ENCODE measurements around the gene SLC22A3.
"Not testable (repeated sequence)": the region's sequence is repeated elsewhere in the genome, so short reads cannot be mapped to it uniquely, and the experiment has no call there.

The SLC22A3 gene

DNA sequence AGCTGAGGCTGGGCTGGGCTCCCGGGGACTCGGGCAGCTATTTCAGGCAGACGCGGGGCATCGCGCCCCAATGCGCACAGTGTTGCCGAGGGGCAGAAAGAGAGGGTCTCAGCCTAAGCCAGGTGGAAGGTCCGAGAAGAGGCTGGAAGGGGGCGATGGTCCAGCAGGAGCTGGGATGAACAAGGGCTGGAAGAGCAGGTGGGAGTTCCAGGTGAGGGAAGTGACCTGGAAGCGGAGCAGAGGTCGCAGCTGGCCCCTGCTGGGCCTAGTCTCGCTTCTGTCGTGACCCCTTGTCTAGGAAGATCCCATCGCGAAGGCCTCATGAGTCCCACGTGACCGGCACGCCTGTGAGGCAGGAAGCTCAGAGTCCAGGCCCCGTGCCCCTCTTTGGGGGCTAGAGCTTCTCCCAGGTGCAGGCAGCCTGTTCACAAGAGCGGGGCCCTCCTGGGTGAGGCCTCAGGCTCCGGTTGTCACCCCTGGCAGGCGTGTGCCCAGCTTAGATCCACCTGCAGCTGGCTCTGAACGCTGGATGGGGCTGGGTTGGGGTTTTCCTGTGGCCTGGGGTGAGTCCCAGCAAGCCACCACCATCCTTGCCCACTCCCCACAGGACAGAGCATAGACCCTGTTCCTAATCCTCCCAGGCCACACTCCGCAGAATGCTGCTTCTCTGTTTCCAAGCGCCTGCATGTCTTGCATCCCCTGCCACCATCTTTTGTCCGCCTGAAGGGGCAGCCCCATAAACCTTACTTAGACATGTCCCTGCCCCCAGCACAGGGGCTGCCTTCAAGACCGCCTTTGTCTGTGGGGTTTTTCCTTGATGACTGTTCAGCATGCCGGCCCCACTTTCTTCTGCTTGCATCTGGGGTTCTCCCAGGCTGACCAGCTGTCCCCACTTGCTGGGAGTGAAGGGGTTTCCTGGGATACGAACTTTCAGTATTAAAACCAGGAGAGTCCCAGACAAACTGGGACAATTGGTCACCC lies 15.1 kb downstream of the SLC22A3 start:
- H3K4me3 ChIP-seq (ENCODE audit: low read length) = no peak overlapping the region
- DNase-seq (ENCODE audit: low read depth, low spot score) = no peak

DNA sequence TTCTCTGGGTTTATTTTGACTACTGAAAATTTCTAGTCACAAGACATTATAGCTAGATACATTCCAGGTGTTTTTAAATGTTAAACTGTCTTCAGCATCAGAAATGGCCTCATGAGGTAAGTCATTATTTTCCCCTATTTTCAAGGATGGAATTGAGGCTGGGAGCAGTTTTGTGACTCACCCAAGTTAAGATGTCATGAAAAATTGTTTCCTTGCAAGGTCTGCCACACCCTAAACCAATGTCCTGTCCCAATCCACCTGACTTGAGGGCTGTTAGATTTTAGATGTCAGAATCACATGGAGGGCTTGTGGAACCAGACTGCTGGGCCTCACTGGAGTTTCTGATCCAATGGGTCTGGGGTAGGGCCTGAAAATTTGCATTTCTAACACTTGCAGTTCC lies 16.9 kb downstream of the SLC22A3 start:
- no peak for DNase-seq (ENCODE audit: low read depth, low spot score)
- H3K4me3 ChIP-seq (ENCODE audit: low read length) = no peak overlapping the region

DNA sequence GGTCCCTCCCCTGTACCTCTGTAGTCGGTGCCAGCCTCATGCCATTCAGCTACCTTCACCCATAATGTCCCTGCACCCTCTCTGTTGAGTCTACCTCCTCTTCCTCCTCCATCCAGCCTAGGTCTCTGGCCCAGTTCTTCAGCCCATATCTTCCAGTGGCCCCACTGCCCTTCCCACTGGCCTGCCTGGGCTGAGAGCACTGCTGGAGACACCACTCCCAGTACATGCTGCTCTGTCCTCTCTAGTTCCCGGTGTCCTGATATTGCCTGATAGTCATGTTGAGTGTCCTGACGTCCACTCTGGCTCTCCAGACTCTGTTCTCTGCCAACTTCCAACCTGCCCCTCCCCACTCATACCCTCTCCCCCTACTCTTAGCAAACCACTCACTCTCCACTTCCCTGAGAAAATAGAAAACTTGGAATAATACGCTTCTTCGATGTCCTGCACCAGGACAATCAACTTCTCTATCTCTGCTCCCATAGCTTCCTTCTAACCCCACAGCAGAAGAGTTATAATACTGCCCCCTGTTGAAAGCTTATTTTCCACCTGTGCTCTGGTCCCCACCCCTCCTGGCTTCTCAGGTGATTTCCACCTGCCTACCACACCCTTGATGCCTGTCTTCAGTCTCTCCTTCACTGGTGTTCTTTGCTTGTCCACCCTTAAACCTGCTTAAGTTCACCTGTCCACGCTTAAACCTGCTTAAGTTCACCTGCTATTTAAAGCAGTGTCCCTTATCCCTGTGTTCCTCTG lies 19.8 kb downstream of the SLC22A3 start:
- no peak for DNase-seq (ENCODE audit: low read depth, low spot score)
- H3K4me3 ChIP-seq (ENCODE audit: low read length) = no peak overlapping the region

DNA sequence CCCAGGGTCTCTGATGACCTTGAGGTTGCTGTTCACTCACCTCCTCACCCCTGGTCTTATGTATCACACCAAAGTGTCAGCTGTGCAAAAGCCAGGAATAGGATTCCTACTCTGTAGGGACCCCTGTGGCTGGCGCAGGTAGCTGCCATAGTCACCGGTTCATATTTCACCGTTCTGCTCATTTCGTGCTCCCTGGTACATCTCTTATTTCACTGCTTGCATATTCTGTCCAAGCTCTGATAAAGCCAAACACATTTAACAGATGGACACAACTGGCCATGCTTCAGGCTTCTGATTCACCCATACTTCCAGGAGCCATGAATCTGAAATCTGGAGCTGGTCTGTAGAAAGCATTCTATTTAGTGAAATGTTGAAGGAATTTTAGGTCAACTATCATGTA lies 20.5 kb downstream of the SLC22A3 start:
- no peak overlapping the region for H3K4me3 ChIP-seq (ENCODE audit: low read length)
- DNase-seq (ENCODE audit: low read depth, low spot score) = no peak

DNA sequence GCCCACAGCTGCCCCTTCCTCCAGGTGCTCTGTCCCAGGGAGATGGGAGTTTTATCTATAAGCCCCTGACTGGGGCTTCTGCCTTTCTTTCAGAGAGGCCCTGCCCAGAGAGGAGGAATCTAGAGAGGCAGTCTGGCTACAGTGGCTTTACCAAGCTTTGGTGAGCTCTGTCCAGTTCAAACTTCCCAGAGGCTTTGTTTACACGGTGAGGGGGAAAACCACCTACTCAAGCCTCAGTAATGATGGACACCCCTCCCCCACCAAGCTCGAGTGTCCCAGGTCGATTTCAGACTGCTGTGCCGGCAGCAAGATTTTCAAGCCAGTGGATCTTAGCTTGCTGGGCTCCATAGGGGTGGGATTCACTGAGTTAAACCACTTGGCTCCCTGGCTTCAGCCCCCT lies 25.4 kb downstream of the SLC22A3 start:
- not testable (repeated sequence) for DNase-seq (ENCODE audit: low read depth, low spot score); H3K4me3 ChIP-seq (ENCODE audit: low read length)

DNA sequence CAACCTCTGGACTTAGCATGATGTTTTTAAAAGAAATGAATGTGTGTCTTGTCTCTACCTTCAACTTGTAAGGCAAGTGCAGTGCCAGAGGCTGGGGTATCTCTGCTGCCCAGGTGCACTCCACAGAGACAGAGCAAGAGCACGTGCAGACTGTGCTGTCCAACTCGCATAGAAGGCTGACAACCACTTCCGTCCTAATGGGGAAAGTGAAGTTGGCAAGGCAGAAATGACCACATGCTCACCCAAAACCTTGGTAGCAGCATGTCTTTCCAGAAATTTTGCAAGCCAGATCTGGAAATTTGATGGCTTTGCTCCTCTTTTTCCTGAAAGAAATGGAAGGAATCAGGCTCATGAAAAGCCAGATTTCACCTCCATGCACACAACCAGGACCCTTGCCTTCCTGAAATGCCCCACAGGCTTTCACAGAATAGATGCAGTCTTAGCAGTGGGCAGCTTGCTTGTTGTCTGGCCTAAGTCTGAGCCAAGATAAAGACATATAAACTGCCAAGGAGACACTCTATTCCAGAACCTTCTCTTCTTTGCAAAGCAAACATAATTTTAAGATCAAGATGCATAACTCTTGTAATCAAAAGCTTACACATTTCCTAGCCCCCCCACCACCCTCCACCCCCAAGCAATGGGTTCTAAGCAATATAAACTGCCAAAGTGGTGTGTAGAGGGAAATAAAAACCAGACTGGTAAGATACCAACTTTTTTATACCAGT lies 26.8 kb downstream of the SLC22A3 start:
- H3K4me3 ChIP-seq (ENCODE audit: low read length) = no peak overlapping the region
- DNase-seq (ENCODE audit: low read depth, low spot score) = no peak

DNA sequence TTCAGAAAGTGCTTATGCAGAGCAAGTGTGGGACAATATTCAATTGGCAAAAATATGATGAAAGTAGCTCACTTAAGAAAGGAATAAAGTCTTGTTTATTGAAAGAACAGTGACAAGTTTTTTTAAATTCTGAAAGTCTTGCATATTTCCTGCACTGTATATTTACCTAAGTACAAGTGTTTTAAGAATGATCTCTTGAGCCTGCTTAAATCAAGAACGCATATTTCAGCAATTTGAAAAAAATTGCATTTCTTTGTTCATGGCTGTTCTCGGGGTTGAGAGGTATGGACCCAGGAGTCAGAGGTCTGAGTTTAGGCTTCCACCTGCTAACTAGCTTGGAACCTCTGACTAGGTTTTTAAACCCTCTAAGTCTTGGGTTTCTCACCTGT lies 27.4 kb downstream of the SLC22A3 start:
- no peak for DNase-seq (ENCODE audit: low read depth, low spot score)
- no peak overlapping the region for H3K4me3 ChIP-seq (ENCODE audit: low read length)

DNA sequence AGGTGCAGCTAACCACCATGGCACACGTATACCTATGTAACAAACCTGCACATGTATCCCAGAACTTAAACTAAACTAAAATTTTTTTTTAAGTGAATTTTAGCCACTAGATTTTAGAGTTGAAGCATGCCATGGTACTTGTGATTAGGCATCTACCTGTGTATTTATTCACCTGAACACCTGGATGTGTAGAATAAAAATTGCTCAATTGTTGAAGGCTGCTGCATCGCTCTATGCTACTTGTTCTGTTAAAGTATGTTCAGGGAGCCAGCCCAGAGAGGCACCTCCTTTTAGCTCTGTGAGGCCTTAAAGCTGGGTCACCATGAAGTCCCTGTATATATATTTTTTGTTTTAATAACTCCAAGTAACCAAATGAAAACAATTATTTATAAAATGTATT lies 28.3 kb downstream of the SLC22A3 start:
- no peak overlapping the region for H3K4me3 ChIP-seq (ENCODE audit: low read length)
- DNase-seq (ENCODE audit: low read depth, low spot score) = no peak

DNA sequence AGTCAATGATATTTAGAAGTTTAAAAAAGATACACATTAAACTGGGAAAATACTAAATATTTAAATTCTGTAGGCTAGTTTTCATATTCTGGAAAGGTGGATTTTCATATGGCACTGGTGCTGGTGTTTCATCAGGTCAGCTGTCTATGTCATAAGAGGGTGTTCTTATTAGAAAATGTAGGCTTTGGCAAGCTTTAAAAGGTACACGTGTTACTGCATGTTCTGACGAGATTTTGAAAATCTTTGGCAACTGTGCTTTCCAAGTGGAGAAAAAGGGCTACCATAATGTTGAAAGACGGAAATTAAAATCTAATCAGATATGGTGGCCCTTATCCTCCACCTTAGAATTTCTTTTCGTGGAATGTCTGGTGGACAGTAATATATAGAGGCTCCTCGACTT lies 30.0 kb downstream of the SLC22A3 start:
- no peak for DNase-seq (ENCODE audit: low read depth, low spot score)
- H3K4me3 ChIP-seq (ENCODE audit: low read length) = no peak overlapping the region

DNA sequence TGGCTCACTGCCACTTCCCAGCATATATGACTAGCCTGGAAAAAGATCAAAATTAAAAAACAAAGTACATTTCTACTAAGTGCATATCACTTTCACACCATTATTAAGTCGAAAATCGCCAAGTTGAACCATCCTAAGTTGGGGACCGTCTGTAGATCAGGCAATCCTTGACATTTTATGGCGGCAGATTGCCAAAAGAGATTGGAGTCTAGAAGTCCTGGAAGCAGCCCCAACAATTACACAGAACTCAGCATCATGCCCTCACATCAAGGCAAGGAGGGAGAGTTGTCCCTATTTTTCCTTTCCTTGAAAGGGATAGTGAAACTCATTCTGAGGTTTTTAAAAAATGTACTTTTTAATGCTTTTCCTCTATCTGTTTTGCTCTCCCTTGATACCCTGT lies 30.7 kb downstream of the SLC22A3 start:
- no peak overlapping the region for H3K4me3 ChIP-seq (ENCODE audit: low read length)
- no peak for DNase-seq (ENCODE audit: low read depth, low spot score)

DNA sequence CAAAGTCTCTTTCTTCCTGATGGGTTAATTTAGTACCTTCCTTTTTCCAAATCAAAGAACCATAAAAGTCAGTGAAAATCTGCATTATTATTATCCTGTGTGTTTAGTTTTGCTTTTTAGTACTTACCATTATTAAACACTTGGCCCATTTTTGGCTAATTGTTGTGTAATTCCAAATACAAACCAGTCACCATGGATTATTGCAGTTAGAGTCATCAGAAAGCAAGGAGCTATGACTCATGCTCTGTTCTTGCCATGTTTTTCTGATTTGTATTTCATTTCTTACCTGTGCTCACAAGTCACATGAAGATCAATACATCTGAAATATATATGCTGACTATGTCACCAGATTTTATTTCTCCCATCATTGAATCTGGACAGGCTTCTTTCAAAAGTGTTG lies 31.3 kb downstream of the SLC22A3 start:
- no peak overlapping the region for H3K4me3 ChIP-seq (ENCODE audit: low read length)
- no peak for DNase-seq (ENCODE audit: low read depth, low spot score)

DNA sequence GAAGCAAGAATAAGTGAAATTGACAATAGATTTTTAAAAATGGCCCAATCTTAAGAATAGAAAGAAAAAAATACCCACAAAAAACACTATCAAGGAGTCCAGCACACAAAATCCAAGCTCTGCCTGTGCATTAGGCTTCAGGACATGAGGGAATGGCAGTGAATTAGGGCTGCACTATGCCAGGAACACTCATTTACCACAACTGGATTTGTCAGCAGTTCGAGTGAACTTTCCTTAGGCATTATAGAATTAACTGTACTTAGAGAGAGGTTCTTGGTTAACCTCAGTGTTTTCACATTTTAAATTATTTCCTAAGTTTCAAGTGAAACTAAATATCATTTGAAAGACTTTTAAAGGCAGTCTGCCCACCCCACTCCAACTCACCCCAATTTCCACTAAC lies 34.8 kb downstream of the SLC22A3 start:
- no peak overlapping the region for H3K4me3 ChIP-seq (ENCODE audit: low read length)

DNA sequence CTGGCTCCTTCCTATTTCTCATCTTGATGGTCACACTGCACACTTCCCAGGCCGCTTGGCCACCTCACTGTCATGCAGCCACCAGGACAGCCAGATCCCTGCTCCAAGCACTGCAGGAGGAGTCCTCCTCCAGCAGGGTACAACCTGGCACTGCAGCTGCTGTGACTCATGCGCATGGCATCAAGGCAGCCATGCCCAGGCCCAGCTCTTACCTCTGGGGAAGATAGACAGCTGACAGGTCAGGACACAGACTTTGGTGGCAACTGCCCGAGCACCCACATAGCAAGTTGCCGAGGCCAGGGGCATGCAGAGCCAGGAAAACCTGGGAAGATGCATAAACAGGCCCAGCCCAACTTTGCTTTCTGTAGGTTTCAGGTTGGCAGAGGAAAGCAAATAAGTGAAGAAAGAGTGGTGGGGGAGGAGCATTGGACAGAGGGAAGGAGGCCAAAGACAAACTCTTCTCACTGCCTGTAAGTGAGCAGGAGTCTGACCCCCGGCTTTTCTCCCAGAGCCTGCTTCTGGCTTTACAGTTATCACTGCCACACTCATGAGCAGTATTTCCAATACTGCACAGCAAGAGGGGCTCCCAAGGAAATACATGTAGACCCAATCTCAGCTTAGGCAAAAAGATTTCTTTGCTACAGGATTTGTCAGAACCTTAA lies 38.8 kb downstream of the SLC22A3 start:
- H3K4me3 ChIP-seq (ENCODE audit: low read length) = no peak overlapping the region
- no peak for DNase-seq (ENCODE audit: low read depth, low spot score)

More for the DNA sequence above, 34.8 kb downstream of the SLC22A3 start:
- no peak for DNase-seq (ENCODE audit: low read depth, low spot score)

DNA sequence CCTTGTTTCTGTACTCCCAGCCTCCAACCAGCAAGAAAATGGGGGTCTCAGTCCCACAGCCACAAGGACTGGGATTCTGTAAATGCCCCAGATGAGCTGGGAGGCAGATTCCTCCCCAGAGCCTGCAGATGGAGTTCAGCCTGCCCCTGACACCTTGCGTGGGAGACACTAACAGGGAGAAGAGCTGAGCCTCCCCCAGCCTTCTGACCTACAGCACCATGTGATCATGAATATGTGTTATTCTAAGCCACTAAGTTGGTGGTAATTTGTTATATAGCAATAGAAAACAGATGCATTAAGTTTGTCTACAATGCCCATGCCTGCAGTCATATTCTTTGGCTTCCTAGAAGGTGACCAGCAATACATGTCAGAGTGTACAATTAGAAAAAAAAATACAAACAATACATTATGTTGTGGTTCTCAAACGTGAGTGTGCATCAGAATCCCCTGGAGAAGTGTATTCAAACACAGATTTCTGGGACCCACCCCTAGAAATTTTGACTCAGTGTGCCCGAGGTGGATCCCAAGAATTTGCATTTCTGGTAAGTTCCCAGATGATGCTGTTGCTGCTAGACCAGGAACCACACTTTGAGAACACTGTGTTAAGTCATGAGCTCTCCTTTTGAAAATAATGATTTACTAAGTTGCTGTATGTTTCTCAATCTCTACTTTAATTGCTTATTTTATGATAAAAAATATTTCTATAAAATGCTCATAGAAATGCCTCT lies 39.9 kb downstream of the SLC22A3 start:
- no peak overlapping the region for H3K4me3 ChIP-seq (ENCODE audit: low read length)
- DNase-seq (ENCODE audit: low read depth, low spot score) = no peak

DNA sequence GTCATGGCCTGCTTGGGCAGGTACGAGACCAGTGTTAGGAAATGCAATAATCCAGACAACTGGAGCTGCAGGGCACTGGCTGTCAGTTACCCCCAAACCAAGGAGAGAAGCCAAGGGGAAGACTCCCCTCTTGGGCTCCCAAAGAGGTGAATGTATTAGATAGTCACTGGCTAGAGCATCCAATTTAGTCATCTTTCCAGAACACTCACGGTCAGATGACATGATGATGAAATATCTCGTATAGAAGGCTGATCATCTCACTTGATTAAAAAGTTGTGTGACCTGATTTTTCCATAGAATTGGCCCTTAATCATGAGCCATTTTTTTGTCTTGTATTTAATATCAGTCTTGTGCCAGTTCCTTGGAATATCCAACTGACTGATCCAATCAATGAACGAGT lies 40.7 kb downstream of the SLC22A3 start:
- H3K4me3 ChIP-seq (ENCODE audit: low read length) = no peak overlapping the region
- DNase-seq (ENCODE audit: low read depth, low spot score) = no peak

DNA sequence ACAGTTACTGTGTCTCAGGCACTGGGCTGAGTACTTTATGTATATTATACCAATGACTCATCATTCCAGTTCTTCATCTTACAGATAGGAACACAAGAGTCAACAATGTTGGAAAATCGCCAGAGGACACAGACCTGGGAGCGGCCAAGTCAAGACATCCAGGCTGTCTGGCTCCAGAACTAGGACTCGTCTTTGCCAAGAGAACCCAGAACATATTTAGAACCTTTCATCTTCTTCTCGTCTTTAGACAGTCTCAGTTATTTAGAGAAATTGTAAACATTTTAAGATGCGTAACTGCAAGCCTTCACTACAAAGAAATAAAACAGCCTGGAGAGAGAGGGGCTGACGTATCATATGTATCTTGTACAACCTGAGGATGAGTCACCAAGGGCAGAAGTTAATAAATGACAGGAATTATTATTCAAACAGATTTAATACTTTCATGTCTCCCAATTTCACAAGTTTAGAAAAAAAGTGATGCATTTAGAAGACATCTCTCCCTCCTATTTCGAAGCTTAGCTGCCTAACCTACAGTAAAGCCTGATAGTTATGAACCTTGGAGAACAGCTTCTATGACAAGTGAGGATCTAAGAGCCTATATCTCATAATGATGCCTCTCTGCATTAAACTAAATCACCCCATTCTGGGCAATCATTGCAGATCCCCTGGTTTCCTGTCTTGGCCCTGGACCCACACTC lies 43.4 kb downstream of the SLC22A3 start:
- no peak overlapping the region for H3K4me3 ChIP-seq (ENCODE audit: low read length)
- DNase-seq (ENCODE audit: low read depth, low spot score) = no peak

DNA sequence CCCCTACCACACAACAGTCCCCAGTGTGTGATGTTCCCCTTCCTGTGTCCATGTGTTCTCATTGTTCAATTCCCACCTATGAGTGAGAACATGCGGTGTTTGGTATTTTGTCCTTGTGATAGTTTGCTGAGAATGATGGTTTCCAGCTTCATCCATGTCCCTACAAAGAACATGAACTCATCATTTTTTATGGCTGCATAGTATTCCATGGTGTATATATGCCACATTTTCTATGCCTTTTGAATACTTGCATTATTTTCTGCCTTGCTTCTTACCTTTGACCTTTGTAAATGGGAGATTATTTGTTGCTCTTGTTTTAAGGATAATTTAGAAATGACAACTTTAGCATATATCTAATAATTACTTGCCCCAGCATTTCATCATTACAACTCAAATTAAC lies 45.3 kb downstream of the SLC22A3 start:
- not testable (repeated sequence) for H3K4me3 ChIP-seq (ENCODE audit: low read length); DNase-seq (ENCODE audit: low read depth, low spot score)

Data from Jurkat, Clone E6-1 (cell line).